ENCODE results near the gene EFCAB12.

The EFCAB12 gene

DNA sequence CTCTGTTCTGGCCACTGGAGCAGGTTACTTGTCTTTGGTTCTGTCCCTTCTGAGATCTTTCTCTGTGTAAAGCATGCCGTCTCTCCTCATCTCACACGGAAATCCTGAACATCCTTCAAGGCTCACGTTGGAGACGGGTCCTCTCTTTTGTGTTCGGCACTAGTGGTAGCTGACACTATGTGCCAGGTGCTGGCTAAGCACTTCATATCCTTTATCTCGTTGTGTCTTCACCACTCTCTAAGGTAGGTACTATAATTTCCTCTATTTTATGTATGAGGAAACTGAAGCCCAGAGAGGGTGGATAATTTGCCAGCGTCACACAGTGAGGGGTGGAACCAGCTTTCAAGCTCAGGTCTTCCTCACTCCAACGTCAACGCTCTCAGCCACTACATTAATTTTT, 12.8 kb upstream of the EFCAB12 start:
- DNase-seq = no peak
- Histone ChIP-seq H3K27me3 (ENCODE audit: insufficient read depth, low read length) (no peaks in the 10 kb centered on the region), H3K4ac (ENCODE audit: low read depth, low read length) (no peak overlapping the region), H3K36me3 (ENCODE audit: control insufficient read depth in 1 of 2, insufficient read depth in 2 of 2, low read length in 2 of 2) (peaks cover 0 to 7% of the 10 kb centered on the region in 2 experiments), H3K4me2 (ENCODE audit: low read length) (no peak overlapping the region), H3K4me3 (ENCODE audit: low read depth, low read length) (no peak overlapping the region), H3K27ac (ENCODE audit: low read depth, low read length) (no peak overlapping the region), H3K23ac (ENCODE audit: low read length) (no peak overlapping the region), H3K18ac (ENCODE audit: low read length) (no peak overlapping the region), H4K8ac (ENCODE audit: low read depth, low read length) (no peak overlapping the region), H2AFZ (ENCODE audit: insufficient read depth, low read length, poor library complexity) (no peak overlapping the region), H3K9me3 (ENCODE audit: insufficient read depth, low read depth, low read length) (no peaks in the 10 kb centered on the region), H3K79me2 (ENCODE audit: control insufficient read depth, insufficient read depth, low read length, poor library complexity) (peaks cover 9% of the 10 kb centered on the region), H3K9ac (ENCODE audit: low read length) (no peak overlapping the region), H3K14ac (ENCODE audit: low read length) (no peak overlapping the region), H2AK5ac (ENCODE audit: low read length) (no peak overlapping the region), H4K91ac (ENCODE audit: low read depth, low read length) (no peak overlapping the region), H2BK5ac (ENCODE audit: low read depth, low read length, poor library complexity) (no peak overlapping the region), H4K12ac (ENCODE audit: low read depth, low read length) (no peak overlapping the region), H3K79me1 (ENCODE audit: low read length) (peaks cover 7% of the 10 kb centered on the region), H2BK120ac (ENCODE audit: insufficient read depth, low read length, poor library complexity) (no peak overlapping the region), H3K4me1 (ENCODE audit: control insufficient read depth in 1 of 2, insufficient read depth in 2 of 2, low read length in 2 of 2) (peaks cover 0 to 7% of the 10 kb centered on the region in 2 experiments), H2BK12ac (ENCODE audit: low read length) (no peak overlapping the region)
- WGBS (ENCODE audit: extremely low coverage, insufficient coverage, insufficient read length) = no CpG with 5 or more reads among the region's 9 CpGs

DNA sequence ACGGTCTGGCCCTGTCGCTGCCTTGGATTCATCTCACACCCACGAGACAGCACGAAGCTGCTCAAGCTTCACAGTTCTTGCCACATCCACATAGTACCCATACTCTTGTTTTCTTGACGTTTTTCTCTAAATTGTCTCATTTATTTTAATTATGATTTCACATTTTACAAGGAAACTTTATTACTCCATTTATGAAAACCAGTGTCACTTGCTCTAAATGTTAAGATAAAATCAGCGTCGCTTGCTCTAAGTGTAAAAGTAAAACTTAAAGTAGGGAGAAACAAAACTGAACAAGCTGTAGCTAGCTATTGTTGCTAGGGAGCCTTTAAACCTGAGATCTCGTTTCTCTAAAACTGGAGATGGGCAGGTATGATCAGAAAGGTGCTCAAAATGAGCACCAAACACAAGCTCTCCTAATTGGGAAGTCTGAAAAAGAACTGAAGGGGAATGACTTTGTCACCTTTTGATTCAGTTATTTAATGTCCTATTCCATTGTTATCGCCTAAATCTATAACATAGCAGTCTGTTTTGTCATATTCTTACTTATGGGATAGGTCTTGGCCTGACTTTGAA, 12.3 kb upstream of the EFCAB12 start:
- H3K79me2 ChIP-seq (ENCODE audit: control insufficient read depth, insufficient read depth, low read length, poor library complexity) = peaks cover 9% of the 10 kb centered on the region

DNA sequence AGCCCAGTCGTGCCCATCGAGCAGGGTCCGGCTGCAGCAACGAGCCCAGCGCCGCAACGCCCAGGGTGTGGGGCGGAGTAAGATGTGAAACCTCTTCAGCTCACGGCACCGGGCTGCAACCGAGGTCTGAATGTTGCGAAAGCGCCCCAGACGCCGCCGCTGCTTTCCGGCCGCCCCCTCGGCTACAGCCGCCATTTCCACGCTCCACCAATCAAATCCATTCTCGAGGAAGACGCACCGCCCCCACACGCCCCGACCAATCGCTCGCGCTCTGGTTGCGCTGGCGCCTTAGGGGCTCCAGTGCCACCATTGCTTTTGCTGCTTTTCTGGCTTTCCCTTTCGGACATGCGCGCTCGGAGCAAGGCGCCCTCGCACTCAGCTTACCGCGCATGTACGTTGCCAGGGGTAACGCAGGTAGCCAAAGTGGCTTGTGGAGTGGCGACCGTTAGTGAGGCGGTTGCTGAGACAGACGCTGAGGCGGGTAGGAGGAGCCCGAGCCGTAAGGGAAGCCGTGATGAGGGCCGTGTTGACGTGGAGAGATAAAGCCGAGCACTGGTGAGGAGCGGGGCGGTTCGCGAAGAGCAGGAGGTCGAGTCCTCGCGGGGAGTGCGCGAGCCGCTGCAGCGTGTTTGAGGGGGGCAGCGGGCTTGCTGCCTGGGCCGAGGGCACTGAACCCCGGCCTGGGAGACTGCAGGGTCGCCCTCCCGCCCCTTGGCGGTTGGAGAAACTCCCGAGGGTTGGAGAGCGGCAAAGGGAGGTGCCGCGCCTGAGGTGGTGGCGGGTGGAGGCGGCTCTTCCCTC, 11.6 kb upstream of the EFCAB12 start, which contains the start of the genes IFT122 and MBD4:
Gene IFT122, plus strand, starts transcription at position 408 of the 801 bp plus-strand sequence. Its CDS starts 107 bp downstream, at position 515.
Gene MBD4, minus strand, starts transcription at position 132 of the 801 bp plus-strand sequence. Its CDS starts 115 bp downstream, at position 17.
- Histone ChIP-seq H3K4me2 (ENCODE audit: low read length) (peak within 1 kb of the TSS; percentile 79), H2BK5ac (ENCODE audit: low read depth, low read length, poor library complexity) (peak within 1 kb of the TSS; percentile 83), H3K9me3 (ENCODE audit: insufficient read depth, low read depth, low read length) (no peaks in the 10 kb centered on the region), H3K4ac (ENCODE audit: low read depth, low read length) (peak within 1 kb of the TSS; percentile 87), H3K14ac (ENCODE audit: low read length) (peak within 1 kb of the TSS; percentile 96), H4K12ac (ENCODE audit: low read depth, low read length) (peak within 1 kb of the TSS; percentile 90), H4K91ac (ENCODE audit: low read depth, low read length) (peak within 1 kb of the TSS; percentile 80), H3K23ac (ENCODE audit: low read length) (no peak within 1 kb of the TSS), H2AK5ac (ENCODE audit: low read length) (peak within 1 kb of the TSS; percentile 13), H3K4me3 (ENCODE audit: low read depth, low read length) (peak within 1 kb of the TSS; percentile 95), H3K27ac (ENCODE audit: low read depth, low read length) (peak within 1 kb of the TSS; percentile 90), H2BK120ac (ENCODE audit: insufficient read depth, low read length, poor library complexity) (peak within 1 kb of the TSS; percentile 78), H3K27me3 (ENCODE audit: insufficient read depth, low read length) (no peaks in the 10 kb centered on the region), H4K8ac (ENCODE audit: low read depth, low read length) (peak within 1 kb of the TSS; percentile 90), H3K36me3 (ENCODE audit: control insufficient read depth in 1 of 2, insufficient read depth in 2 of 2, low read length in 2 of 2) (peaks cover 2 to 9% of the 10 kb centered on the region in 2 experiments), H3K4me1 (ENCODE audit: control insufficient read depth in 1 of 2, insufficient read depth in 2 of 2, low read length in 2 of 2) (peaks cover 0 to 7% of the 10 kb centered on the region in 2 experiments), H2BK12ac (ENCODE audit: low read length) (no peak within 1 kb of the TSS), H2AFZ (ENCODE audit: insufficient read depth, low read length, poor library complexity) (peak within 1 kb of the TSS; percentile 94), H3K18ac (ENCODE audit: low read length) (peak within 1 kb of the TSS; percentile 88), H3K79me1 (ENCODE audit: low read length) (peaks cover 7% of the 10 kb centered on the region), H3K79me2 (ENCODE audit: control insufficient read depth, insufficient read depth, low read length, poor library complexity) (peaks cover 9% of the 10 kb centered on the region), H3K9ac (ENCODE audit: low read length) (peak within 1 kb of the TSS; percentile 88)
- peak; percentile 100 for DNase-seq
- no CpG with 5 or more reads among the region's 75 CpGs for WGBS (ENCODE audit: extremely low coverage, insufficient coverage, insufficient read length)

More for the DNA sequence above, 12.3 kb upstream of the EFCAB12 start:
- Histone ChIP-seq H4K91ac (ENCODE audit: low read depth, low read length) (peak overlapping the region; percentile 72), H3K14ac (ENCODE audit: low read length) (peak overlapping the region; percentile 79), H3K4me3 (ENCODE audit: low read depth, low read length) (peak overlapping the region; percentile 90), H4K8ac (ENCODE audit: low read depth, low read length) (peak overlapping the region; percentile 76), H2BK120ac (ENCODE audit: insufficient read depth, low read length, poor library complexity) (peak overlapping the region; percentile 78), H3K4me2 (ENCODE audit: low read length) (peak overlapping the region; percentile 77), H2AFZ (ENCODE audit: insufficient read depth, low read length, poor library complexity) (peak overlapping the region; percentile 51), H4K12ac (ENCODE audit: low read depth, low read length) (peak overlapping the region; percentile 15), H3K27ac (ENCODE audit: low read depth, low read length) (peak overlapping the region; percentile 88), H2BK12ac (ENCODE audit: low read length) (no peak overlapping the region), H3K79me1 (ENCODE audit: low read length) (peaks cover 7% of the 10 kb centered on the region), H2AK5ac (ENCODE audit: low read length) (no peak overlapping the region), H3K9ac (ENCODE audit: low read length) (no peak overlapping the region), H3K9me3 (ENCODE audit: insufficient read depth, low read depth, low read length) (no peaks in the 10 kb centered on the region), H3K27me3 (ENCODE audit: insufficient read depth, low read length) (no peaks in the 10 kb centered on the region), H3K23ac (ENCODE audit: low read length) (no peak overlapping the region), H3K36me3 (ENCODE audit: control insufficient read depth in 1 of 2, insufficient read depth in 2 of 2, low read length in 2 of 2) (peaks cover 2 to 9% of the 10 kb centered on the region in 2 experiments), H3K4ac (ENCODE audit: low read depth, low read length) (peak overlapping the region; percentile 13), H3K4me1 (ENCODE audit: control insufficient read depth in 1 of 2, insufficient read depth in 2 of 2, low read length in 2 of 2) (peaks cover 0 to 7% of the 10 kb centered on the region in 2 experiments), H2BK5ac (ENCODE audit: low read depth, low read length, poor library complexity) (peak overlapping the region; percentile 62), H3K18ac (ENCODE audit: low read length) (peak overlapping the region; percentile 35)
- DNase-seq = peak in 1 of 2 donors; percentile 79
- no CpG with 5 or more reads among the region's 9 CpGs for WGBS (ENCODE audit: extremely low coverage, insufficient coverage, insufficient read length)

DNA sequence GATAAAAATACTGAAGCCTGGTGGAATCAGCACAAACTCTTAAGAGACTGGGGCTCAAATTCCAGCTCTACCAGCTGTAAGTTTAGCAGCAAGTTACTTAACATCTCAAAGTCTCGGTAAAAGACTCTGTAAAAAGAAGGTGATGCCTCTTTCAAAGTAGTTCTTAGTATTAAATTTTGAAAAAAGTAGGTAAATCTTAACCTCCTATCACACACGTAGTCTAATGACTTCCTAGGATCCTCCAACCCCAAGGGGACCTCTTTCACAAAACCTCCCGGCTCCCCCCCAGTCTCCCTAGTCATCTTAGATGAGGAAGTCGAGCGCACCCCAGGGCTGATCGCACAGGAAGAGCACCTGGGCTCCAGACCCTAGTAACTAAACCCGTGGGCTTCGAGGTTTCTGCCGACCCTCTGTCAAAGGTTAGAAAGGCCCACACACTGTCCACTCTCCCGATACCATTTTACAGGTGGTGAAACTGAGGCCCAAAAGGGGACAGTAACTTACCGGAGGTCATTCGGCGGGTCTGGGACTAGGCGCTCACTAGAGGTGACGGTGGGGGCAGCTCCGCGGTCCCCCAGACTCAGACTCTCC, 10.9 kb upstream of the EFCAB12 start:
- Histone ChIP-seq H3K14ac (ENCODE audit: low read length) (peak overlapping the region; percentile 96), H3K36me3 (ENCODE audit: control insufficient read depth in 1 of 2, insufficient read depth in 2 of 2, low read length in 2 of 2) (peaks cover 2 to 9% of the 10 kb centered on the region in 2 experiments), H3K4me1 (ENCODE audit: control insufficient read depth in 1 of 2, insufficient read depth in 2 of 2, low read length in 2 of 2) (peaks cover 0 to 7% of the 10 kb centered on the region in 2 experiments), H3K79me2 (ENCODE audit: control insufficient read depth, insufficient read depth, low read length, poor library complexity) (peaks cover 9% of the 10 kb centered on the region), H2AFZ (ENCODE audit: insufficient read depth, low read length, poor library complexity) (peak overlapping the region; percentile 94), H4K12ac (ENCODE audit: low read depth, low read length) (peak overlapping the region; percentile 90), H2BK12ac (ENCODE audit: low read length) (no peak overlapping the region), H3K79me1 (ENCODE audit: low read length) (peaks cover 7% of the 10 kb centered on the region), H3K4ac (ENCODE audit: low read depth, low read length) (peak overlapping the region; percentile 73), H3K4me2 (ENCODE audit: low read length) (peak overlapping the region; percentile 79), H3K27me3 (ENCODE audit: insufficient read depth, low read length) (no peaks in the 10 kb centered on the region), H2BK5ac (ENCODE audit: low read depth, low read length, poor library complexity) (peak overlapping the region; percentile 83), H3K18ac (ENCODE audit: low read length) (peak overlapping the region; percentile 88), H2AK5ac (ENCODE audit: low read length) (peak overlapping the region; percentile 13), H4K8ac (ENCODE audit: low read depth, low read length) (peak overlapping the region; percentile 90), H3K9me3 (ENCODE audit: insufficient read depth, low read depth, low read length) (no peaks in the 10 kb centered on the region), H3K27ac (ENCODE audit: low read depth, low read length) (peak overlapping the region; percentile 90), H3K23ac (ENCODE audit: low read length) (no peak overlapping the region), H3K9ac (ENCODE audit: low read length) (peak overlapping the region; percentile 84), H3K4me3 (ENCODE audit: low read depth, low read length) (peak overlapping the region; percentile 95), H4K91ac (ENCODE audit: low read depth, low read length) (peak overlapping the region; percentile 80), H2BK120ac (ENCODE audit: insufficient read depth, low read length, poor library complexity) (peak overlapping the region; percentile 74)
- peak in 1 of 2 donors; percentile 20 for DNase-seq
- WGBS (ENCODE audit: extremely low coverage, insufficient coverage, insufficient read length) = no CpG with 5 or more reads among the region's 17 CpGs
